HG02642 (cell line): Measurements from ENCODE around the gene PPP6R3.

ENCODE experiments used
- ATAC-seq: cut with Tn5 transposase; IDR thresholded peaks from one replicate; pipeline ENCODE4 v1.9.1; 2021; ENCODE audit warnings: mild to moderate bottlenecking; ENCODE audit not compliant: unreplicated experiment, poor library complexity

PPP6R3 gene

DNA sequence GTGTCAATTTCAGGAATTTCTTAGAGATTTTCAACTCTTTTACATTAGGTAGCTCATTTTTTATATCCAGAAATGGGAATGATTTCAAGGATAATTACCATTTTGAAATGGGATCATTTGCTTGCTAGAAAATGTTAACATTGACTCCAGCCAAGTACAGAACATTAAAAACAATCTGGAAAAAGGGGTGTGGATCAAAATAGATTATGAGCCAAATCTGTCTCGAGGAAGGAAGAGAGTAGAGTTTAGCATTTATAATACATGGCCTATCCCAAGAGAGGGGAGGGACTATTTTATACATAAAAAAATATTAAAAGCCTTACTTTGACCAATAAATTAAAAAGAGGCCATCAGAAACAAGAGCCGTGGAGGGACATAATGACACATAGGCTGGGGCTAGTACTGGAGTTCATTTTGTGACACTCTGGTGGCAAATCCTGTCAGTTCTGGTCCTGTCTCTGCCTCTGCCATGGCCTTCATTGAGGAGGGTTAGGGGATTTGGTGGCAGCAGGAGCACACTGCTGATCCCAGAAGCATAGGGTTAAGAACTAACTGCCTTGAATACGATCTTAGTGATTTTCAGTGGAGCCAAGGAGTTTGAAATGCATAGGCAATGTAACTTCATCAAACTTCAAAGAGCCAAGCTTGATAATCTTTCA, 20.4 kb downstream of the PPP6R3 start:
- ATAC-seq, result no peak

DNA sequence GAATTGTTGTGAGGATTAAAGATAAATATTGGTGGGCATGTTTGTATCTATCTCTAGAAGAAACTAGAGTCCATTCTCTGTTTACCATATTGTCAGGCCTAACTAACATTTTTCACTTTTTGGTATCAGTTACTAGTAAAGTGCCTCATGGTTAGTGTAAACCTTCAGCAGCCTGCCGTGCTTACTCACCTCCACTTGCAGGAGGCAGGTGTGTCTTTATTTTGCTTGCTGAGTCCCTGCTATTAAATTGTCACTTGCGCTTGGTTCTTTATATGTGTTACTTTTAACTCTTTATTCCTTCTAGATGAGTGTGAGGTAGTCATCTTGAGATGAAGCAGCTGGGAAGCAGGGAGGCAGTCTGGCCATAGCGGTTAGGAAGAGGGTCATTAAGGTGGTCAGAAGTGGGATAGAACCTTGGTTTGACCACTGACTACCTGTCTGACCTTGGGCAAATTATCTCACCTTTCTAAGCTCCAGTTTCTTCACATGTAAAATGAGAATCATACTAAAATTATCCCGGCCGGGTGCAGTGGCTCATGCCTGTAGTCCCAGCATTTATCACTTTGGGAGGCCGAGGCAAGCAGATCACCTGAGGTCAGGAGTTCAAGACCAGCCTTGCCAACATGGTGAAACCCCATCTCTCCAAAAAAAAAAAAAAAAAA, 21.2 kb downstream of the PPP6R3 start:
- no peak for ATAC-seq

DNA sequence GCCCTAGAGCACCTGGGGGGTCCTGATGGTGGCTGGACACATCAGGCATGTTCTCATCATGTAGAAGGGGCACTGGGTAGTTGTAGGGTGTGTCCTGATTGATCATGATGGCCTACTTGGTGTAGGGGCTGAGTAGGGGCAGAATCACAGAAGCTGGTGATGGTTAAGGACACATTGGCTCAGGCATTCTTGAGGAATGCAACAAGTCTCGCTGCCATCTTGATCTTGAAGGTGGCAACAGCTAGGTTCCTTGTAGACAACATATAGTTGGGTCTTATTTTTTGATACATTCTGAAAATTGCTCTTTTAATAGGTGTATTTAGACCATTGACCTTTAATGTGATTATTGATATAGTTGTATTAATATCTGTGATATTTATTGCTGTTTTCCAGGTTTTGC, 28.1 kb downstream of the PPP6R3 start:
- ATAC-seq, result no peak

DNA sequence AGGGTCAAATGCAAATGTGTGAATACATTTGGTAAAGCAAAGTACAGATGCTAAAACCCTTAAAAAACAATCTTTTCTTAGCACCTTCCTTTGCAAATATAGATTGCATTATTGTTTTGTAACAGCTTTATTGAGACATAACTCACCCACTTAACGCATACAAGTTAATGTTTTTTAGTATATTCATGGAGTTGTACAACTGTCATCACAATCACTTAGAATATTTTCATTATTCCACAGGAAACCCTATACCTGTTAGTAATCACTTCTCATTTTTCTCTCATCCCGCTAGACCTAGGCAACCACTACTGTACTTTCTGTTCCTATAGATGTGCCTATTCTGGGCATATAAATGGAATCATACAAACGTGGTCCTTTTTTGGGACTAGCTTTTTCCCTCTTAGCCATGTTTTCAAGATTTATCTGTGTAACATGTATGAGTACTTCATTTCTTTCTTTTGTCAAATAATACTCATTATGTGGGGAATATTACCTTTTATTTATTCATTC, 34.7 kb downstream of the PPP6R3 start:
- ATAC-seq, result no peak

DNA sequence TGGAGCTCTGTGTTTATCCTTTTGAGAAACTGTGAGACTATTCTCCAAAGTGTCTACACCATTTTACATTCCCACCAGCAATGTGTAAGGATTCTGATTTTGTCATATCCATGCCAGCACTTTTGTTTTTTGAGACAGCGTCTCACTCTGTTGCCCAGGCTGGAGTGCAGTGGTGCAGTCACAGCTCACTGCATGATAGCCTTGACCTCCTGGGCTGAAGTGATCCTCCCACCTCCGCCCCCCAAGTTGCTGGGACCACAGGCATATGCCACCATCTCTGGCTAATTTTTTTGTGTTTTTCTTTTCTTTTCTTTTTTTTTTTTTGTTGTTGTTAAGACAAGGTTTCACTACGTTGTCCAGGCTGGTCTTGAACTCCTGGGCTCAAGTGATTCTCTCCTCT, 35.3 kb downstream of the PPP6R3 start:
- no peak for ATAC-seq

DNA sequence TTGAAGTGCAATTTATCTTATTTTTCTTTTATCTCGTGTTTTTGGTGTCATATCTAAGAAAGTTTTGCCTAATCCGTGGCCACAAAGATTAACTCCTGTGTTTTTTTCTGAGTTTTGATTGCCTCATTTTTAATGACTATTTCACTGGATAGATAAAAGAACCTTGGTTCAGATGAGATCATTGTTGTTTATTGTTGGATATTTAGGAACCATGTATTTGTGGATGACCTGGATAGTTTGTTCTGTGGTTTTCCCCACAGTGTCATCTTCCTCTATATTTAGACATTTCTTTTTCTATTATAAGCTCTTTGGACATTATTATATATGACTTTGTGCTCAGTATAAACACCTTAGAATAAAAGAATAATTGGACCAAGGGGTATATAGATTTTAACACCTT, 37.2 kb downstream of the PPP6R3 start:
- ATAC-seq, result no peak

DNA sequence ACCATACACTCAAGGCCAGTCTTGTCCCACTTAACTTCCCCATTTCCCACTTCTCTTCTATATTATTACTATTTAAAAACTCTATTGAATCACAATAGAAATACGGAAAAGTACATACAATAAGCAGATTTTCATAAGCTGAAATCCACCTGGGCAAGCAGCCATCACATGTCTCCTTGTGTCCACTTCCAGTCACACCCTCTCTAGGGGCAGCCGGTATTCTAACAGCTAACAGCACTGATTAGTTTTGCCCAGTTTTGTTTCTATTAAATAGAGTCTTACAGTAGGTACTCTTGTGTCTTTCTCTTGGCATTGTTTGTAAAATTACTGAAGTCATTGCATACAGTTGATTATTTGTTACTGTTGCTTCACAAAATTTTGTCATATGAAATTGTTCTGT, 37.8 kb downstream of the PPP6R3 start:
- no peak for ATAC-seq

DNA sequence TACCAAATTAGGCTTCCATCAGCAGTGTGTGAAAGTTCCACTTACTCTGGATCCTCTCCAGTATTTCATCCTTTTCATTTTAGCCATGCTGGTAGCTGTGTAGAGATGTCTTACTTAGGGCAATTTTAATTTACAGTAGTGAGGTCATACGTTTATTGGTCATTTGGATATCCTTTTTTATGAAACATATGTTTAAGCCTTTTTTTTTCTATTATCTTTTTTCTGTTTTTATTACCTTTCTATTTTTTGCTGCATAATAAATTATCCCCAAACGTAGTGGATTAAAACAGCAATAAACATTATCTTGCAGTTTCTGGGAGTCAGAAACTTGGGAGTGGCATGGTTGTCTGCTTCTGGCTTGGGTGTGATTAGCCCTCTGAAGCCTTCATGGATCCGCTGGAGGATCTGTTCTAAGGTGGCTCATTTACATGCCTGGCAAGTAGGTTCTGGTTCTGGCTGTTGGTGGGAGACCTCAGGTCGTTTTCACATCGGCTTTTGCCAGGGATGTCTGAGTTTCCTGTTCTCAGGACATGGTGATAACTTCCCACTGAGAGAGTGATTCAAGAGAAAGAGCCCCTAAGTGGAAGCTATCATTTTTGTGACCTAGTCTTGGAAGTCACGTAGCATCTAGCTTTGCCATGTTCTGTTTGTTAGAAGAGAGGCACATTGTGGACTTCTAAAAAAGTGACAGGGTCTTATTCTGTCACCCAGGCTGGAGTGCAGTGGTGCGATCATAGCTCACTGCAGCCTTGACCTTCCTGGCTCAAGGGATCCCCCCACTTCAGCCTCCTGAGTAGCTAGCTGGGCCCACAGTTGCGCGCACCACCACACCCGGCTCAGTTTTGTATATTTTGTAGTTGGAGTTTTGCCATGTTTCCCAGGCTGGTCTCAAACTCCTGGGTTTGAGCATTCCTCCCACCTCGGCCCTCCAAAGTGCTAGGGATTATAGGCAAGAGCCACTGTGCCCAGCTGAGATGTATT, 38.6 kb downstream of the PPP6R3 start:
- no peak for ATAC-seq

DNA sequence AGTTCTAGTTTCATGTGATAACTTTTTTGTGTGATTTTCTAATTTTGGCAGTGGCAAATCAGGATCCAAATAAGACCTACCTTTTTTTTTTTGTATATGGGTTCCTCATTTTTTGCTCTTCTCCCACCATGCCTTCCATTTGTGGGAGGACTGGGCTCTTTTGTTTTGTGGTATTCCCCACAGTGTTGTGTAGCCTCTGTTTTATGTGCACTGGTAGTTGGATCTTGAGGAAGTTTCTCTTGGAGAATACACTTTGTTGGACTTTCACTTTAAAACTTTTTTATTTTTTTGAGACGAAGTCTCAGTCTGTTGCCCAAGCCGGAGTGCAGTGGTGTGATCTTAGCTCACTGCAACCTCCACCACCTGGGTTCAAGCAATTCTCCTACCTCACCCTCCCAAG, 39.7 kb downstream of the PPP6R3 start:
- no peak for ATAC-seq

DNA sequence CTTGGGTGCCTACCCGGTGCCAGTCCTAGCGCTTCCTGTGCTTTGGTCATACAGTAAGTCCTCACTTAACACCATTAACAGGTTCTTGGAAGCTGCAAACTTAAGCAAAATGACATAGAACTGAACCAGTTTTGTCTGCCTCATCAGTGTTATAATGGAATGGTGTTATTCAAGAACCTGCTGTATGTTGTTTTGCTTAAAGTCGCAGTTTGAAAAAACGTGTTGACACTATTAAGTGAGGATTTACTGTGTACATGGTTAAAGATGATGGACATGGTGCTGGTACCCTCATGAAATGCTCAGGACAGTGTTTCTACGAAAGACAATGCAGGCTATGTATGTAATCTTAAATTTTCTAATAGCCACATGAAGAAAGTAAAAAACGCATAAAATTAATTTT, 41.3 kb downstream of the PPP6R3 start:
- ATAC-seq, result no peak

DNA sequence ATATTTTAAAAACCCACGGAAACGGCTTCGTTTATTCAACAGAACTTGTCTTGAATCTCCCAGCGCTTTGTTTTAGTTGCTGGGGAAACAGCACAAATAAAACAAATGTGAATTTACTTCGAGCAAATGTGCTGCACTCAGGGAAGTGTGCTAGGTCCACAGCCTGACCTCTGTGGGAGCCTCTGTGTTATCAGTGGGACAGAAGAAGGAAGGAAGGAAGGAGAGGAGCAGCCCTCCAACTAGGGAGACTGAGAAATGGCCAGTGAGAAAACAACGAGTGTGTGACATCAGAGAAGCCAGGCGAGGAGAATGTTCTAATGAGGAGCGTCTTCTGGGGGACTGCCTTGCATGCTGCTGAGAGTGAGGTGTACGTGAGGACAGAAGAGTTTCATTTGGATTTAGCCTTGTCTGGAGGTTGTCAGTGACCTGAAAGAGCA, 42.7 kb downstream of the PPP6R3 start:
- ATAC-seq, result no peak

DNA sequence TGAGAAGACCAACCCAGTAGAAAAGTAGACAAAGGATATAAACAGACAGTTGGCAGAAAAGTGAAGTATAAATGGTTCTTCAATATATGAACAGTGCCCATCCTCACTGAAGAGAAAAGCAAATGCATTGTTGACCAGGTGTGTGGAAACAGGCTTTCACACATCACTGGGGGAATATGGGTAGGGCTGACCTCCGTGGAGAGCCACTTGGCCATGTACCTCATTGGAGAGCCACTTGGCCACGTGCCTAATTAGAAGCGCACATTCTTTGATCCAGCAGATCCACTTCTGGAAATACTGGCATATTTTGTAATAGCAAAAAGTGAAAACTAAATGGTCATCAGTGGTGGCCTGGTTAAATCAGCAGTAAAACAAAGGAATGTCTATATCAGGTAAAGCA, 43.2 kb downstream of the PPP6R3 start:
- no peak for ATAC-seq

DNA sequence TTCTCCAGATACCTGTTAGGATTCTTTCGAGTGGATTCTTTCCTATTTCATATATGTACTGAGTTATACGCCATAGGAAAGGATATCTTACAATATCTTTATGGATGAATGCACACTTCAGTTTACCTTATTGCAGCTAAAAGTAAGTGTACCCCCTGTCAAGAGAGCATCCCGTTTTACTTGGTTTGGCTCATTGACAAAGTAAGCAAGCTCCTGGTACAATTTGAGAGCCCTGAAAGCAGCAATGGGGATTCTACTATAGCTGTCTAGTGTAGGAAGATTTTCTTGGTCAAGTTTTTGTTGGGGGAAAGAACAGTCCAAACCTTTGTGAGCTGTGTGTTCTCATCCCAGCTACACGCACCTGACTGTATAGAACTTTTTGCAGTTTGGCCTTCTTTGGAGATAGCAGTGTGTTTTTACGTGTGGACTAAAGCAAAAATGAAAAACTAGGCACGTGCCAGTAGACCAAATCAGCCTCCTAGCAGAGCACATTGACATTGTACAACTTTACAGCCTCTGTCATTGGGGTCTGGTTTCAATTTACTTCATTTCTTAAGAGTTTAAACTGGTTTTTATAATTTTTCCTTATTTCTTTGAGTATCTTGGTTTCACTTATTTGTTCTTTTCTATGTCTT, 44.0 kb downstream of the PPP6R3 start:
- ATAC-seq, result no peak

DNA sequence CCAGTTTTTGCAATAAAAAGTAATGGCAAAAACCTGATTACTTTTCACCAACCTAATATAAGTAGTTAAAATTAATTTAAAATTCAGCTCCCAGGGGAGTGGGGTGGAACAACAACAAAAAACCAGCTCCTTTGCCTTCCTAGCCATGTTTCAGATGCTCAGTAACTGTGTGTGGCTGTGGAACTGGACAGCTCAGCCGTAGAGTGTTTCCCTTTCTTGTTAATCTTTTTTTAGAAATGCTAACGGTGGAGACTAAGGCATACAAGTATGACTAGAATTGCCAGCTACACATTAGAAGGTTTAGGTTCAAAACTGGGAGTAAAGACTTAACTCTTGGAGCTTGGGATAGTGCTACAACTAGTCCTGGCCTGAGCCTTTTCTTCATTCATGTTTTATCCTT, 45.0 kb downstream of the PPP6R3 start:
- no peak for ATAC-seq

DNA sequence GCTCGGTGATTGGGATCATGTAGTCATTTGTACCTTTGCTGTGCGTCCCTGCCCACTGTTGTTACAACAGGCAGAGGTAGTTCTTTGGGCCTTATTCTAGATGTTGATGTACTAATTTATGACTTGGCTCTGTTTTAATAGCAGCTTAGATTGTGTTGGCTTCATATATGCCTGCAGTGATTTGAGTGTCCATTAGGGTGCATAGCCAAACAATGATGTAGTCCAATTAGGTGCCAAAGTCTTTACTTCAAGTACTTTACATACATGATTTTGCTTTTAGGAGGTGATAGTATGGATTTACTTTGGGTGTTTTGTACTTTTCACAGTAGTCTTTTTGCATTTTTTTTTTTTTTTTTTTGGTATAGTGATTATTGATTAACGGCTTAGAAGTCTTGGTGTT, 46.4 kb downstream of the PPP6R3 start:
- ATAC-seq, result no peak

DNA sequence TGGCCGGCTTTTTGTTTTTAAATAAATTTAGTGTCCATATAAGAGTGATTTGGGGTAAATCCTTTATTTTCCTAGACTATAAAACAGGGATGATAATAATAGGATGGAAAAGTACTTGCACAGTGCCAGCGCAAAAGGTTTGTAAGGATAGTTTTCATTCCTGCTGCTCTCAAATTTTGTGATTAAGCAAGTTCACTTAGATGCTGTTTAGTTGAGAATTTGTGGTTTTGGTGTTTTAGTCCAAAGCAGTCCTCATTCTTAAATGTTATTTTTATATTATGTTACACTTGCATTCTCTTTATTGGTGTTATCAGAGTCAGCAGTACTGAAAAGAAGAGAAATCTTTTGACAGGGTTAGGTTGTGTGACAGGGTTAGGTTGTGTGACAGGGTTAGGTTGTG, 47.9 kb downstream of the PPP6R3 start:
- ATAC-seq, result no peak

DNA sequence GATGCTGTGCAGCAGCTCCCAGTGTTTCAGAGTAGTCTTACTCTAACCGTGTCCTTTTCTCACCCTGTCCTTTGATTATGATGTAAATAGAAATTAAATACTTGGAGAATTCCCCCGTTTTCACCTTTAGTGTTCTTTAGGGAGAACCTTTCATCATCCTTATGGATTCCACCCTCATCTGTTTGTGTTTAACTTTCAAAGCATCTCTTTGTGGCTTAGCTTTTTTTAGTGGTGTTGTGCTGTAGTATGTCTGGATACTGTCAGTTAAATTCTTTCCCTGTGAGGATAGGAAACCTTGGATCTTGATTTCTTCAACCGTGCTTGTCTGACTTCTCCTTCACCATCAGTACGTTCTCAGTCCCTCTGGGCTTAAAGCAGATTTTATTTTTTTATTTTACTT, 48.5 kb downstream of the PPP6R3 start:
- no peak for ATAC-seq

DNA sequence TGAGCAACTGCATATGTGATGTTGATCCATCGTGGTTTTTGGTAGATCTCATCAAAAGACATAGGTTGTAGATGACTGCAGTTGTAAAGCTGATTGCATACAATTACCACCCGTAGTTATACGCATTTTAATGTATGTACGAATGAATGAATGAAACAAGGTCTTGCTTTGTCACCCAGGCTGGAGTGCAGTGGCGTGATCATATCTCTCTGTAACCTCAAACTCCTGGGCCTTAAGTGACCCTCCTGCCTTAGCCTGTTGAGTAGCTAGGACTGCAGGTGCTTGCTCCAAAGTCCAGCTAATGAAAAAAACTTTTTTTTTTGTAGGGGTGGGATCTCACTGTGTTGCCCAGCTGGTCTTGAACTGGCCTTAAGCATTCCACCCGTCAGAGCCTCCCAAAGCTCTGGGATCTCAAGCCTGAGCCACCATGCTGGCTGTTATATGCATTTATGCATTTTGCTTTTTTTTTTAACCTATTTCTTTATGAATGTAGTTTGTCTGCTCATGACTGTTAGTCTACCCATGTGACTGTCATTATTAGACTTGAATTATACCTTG, 53.5 kb downstream of the PPP6R3 start:
- no peak for ATAC-seq

DNA sequence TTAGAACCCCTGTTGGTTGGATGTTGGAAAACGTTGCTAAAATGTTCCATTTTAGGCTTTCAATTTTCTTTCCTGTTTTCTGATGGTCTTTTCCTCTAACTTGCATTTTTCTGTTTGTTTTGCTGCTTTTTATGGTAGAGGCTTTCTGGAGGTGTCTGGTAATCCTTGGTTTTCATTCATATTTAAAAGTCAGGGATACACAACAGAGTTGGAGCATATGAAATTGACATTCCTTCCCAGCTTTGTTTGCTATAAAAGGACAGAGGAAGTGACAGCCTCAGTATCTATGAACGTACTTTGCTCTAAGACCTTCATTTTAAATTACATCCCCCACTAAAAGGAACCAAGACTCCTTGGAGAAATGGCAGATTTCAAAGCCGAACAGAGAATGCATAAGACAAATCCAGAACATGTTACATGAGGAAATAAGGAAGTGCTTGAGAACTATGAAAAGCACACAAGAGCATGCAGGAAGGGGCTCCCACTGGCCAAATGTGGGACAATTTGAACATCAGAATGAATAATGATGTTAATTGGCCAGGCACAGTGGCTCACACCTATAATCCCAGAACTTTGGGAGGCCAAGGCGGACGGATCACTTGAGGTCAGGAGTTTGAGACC, 56.7 kb downstream of the PPP6R3 start:
- ATAC-seq, result no peak

DNA sequence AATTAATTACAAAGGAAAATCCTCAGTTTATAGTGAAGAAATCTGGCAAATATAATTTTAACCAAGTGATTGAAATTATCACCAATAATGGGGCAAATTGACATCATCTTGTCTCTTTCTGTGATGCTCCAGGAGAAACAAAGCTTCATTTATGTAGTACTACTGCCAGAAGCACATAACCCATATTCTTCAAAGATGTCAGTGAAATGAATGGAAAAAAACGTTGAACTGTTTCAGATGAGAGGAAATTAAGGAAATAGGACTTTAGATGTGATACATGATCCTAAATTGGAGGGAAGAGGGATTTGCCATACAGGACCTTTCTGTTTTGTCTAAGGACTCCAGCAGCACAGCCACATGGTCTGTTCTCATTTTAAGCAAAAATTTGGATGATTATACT, 57.6 kb downstream of the PPP6R3 start:
- ATAC-seq, result no peak
